Left ventricle myocardium inferior (tissue), 1 donor: ENCODE measurements around the gene FGF12. TPM values are rescaled to one million over a fixed set of nuclear protein-coding genes. Genes with fewer than 3 reads are reported as not detected.

Experiments
- DNase-seq: peaks from one replicate; pipeline ENCODE4 v3.0.0-alpha.2; 2020
- H3K27ac ChIP-seq: fragments of 200-600 bp; replicated peaks from 2 replicates; pipeline ENCODE4 v1.8.0; 2021
- H3K27me3 ChIP-seq: fragments of 200-600 bp; 2 replicates; pipeline ENCODE4 v1.8.0; 2021; ENCODE audit warnings: low read depth
- H3K36me3 ChIP-seq: fragments of 200-600 bp; 2 replicates; pipeline ENCODE4 v1.8.0; 2021
- H3K4me1 ChIP-seq: fragments of 200-600 bp; 2 replicates; pipeline ENCODE4 v1.8.0; 2021
- H3K4me3 ChIP-seq: fragments of 200-600 bp; 2 replicates; pipeline ENCODE4 v1.8.0; 2021; ENCODE audit warnings: mild to moderate bottlenecking, moderate library complexity
- H3K9me3 ChIP-seq: fragments of 200-600 bp; replicated peaks from 2 replicates; pipeline ENCODE4 v1.8.0; 2021
- CTCF ChIP-seq: fragments of 200-600 bp; IDR thresholded peaks from 2 replicates; pipeline ENCODE4 v1.8.0; 2021; ENCODE audit warnings: antibody characterized with exemption, mild to moderate bottlenecking, borderline replicate concordance
- intact Hi-C: fragments of 100-400 bp; cut with micrococcal nuclease; formaldehyde crosslinking; loops from one replicate; pipeline ENCODE4 v1.11.0; 2022
- total RNA-seq: library from RNA; stranded (reverse); fragmentation: NEBNext Ultra II Directional; extraction: Animal tissue kit (Norgen Biotek cat#: 25700); gene quantifications from one replicate; pipeline ENCODE4 v1.2.1, GENCODE V29; 2021
- donor health status: DM: no; HTN: yes; CAD: no; lungs with severe emphysema.

The FGF12 gene
- total RNA-seq, 1 donor from 2014 or later, result 325 TPM

GRCh38 chr3:192417017-192417416 is 310.3 kb downstream of the FGF12 start:
- no peak for DNase-seq
- Histone ChIP-seq H3K4me1 (peaks cover 30% of the 10 kb centered on the region), H3K27ac (no peak overlapping the region), H3K4me3 (no peak overlapping the region), H3K9me3 (no peaks in the 10 kb centered on the region), H3K36me3 (no peaks in the 10 kb centered on the region), H3K27me3 (no peaks in the 10 kb centered on the region)
- TF ChIP-seq CTCF, result no peak
- intact Hi-C loops, result no loop called here

GRCh38 chr3:192413461-192413860 is 313.9 kb downstream of the FGF12 start:
- H3K27ac ChIP-seq, result no peak overlapping the region
- no peaks in the 10 kb centered on the region for H3K36me3 ChIP-seq
- H3K9me3 ChIP-seq, result no peaks in the 10 kb centered on the region
- peaks cover 52% of the 10 kb centered on the region for H3K4me1 ChIP-seq
- peaks cover 8% of the 10 kb centered on the region for H3K27me3 ChIP-seq
- intact Hi-C loops, result no loop called here
- TF ChIP-seq CTCF, result no peak
- DNase-seq, result no peak
- no peak overlapping the region for H3K4me3 ChIP-seq

- Histone ChIP-seq H3K27me3 (peaks cover 8% of the 10 kb centered on the region), H3K9me3 (no peaks in the 10 kb centered on the region), H3K4me3 (peak overlapping the region; percentile 71), H3K27ac (peak overlapping the region; percentile 84), H3K36me3 (no peaks in the 10 kb centered on the region), H3K4me1 (peaks cover 53% of the 10 kb centered on the region)
- no peak for DNase-seq
- TF ChIP-seq CTCF, result no peak
- intact Hi-C loops, result no loop called here
These were observed 316.7 kb downstream of the FGF12 start for GRCh38 chr3:192410684-192410960.

- no peak for TF ChIP-seq CTCF
- Histone ChIP-seq H3K4me1 (peaks cover 56% of the 10 kb centered on the region), H3K4me3 (peak overlapping the region; percentile 71), H3K36me3 (no peaks in the 10 kb centered on the region), H3K27me3 (peaks cover 8% of the 10 kb centered on the region), H3K9me3 (no peaks in the 10 kb centered on the region), H3K27ac (peak overlapping the region; percentile 84)
- peak; percentile 18 for DNase-seq
- intact Hi-C loops, result no loop called here
These were observed 317.3 kb downstream of the FGF12 start for GRCh38 chr3:192409838-192410683.

- peak; percentile 45 for DNase-seq
- H3K4me1 ChIP-seq, result peaks cover 56% of the 10 kb centered on the region
- no peak for TF ChIP-seq CTCF
- peak overlapping the region; percentile 71 for H3K4me3 ChIP-seq
- H3K27ac ChIP-seq, result peak overlapping the region; percentile 84
- peaks cover 8% of the 10 kb centered on the region for H3K27me3 ChIP-seq
- H3K9me3 ChIP-seq, result no peaks in the 10 kb centered on the region
- intact Hi-C loops, result no loop called here
- no peaks in the 10 kb centered on the region for H3K36me3 ChIP-seq
These were observed 318.0 kb downstream of the FGF12 start for GRCh38 chr3:192409201-192409837.
